Upper lobe of left lung (tissue), 6 donors: ENCODE measurements around the gene COQ4. TPM values are rescaled to one million over a fixed set of nuclear protein-coding genes. Genes with fewer than 3 reads are reported as not detected.

Experiments used
- ATAC-seq, 2 donors: fragments of 200-7000 bp; cut with Tn5 transposase; one replicate each; pipeline ENCODE4 v1.9.1; 2022; ENCODE audit warnings: mild to moderate bottlenecking in 2 of 2, moderate library complexity in 2 of 2; ENCODE audit not compliant: low FRiP score in 2 of 2
- DNase-seq, 2 donors: peaks; one replicate each; pipeline ENCODE4 v3.0.0-alpha.2; 2019 to 2020
- H3K27ac ChIP-seq, 4 donors: fragments of 200-600 bp; sonication (generic); one replicate each; pipeline ENCODE4 v1.5.1; 2016 to 2019
- H3K27me3 ChIP-seq, 4 donors: fragments of 200-600 bp; sonication (generic); one replicate each; pipeline ENCODE4 v1.5.1; 2017 to 2019
- H3K36me3 ChIP-seq, 4 donors: fragments of 200-600 bp; sonication (generic); one replicate each; pipeline ENCODE4 v1.5.1; 2016 to 2019
- H3K4me1 ChIP-seq, 4 donors: fragments of 200-600 bp; sonication (generic); one replicate each; pipeline ENCODE4 v1.5.1; 2018 to 2019
- H3K4me3 ChIP-seq, 4 donors: fragments of 200-600 bp; sonication (generic); one replicate each; pipeline ENCODE4 v1.5.1; 2017 to 2019; ENCODE audit warnings: mild to moderate bottlenecking in 2 of 4, moderate library complexity in 1 of 4
- H3K9me3 ChIP-seq, 4 donors: fragments of 200-600 bp; sonication (generic); one replicate each; pipeline ENCODE4 v1.5.1; 2018 to 2019
- CTCF ChIP-seq, 6 experiments: fragments of 450-650 bp in 4 of 6; fragments of 200-600 bp in 2 of 6; sonication (generic) in 2 of 6; IDR thresholded peaks; one replicate each; pipeline ENCODE4 v1.5.1; 2016 to 2019; ENCODE audit warnings: antibody characterized with exemption in 6 of 6
- EP300 ChIP-seq, 4 donors: sonication (generic); formaldehyde crosslinking; IDR thresholded peaks; one replicate each; pipeline ENCODE4 v1.5.1; 2017; ENCODE audit warnings: antibody characterized with exemption in 4 of 4, control low read depth in 2 of 4
- POLR2A ChIP-seq, 4 donors: fragments of 450-650 bp; IDR thresholded peaks; one replicate each; pipeline ENCODE4 v1.5.1; 2016 to 2017; ENCODE audit warnings: antibody characterized with exemption in 4 of 4, mild to moderate bottlenecking in 2 of 4
- POLR2AphosphoS5 ChIP-seq, 2 donors: sonication (generic); formaldehyde crosslinking; IDR thresholded peaks; one replicate each; pipeline ENCODE4 v1.5.1; 2017; ENCODE audit warnings: antibody characterized with exemption in 2 of 2
- WGBS, 2 donors: methylation state at CpG; one replicate each; pipeline ENCODE4 v1.1.5; 2017 to 2018; 5-methylcytosine and 5-hydroxymethylcytosine counted together
- total RNA-seq, 6 donors: library from RNA; depleted of rRNA in 4 of 6; stranded (reverse); fragments of >200 nt in 4 of 6; gene quantifications; one replicate each; pipeline versions ENCODE4 v1.1.0 to v1.2.1, GENCODE V29; 2016 to 2021
- donor health status: DM: no; HTN: no; CAD: no; lungs with moderate emphysema.
- donor health status: DM: no; HTN: yes; CAD: no; lungs with severe emphysema.

Gene COQ4
- total RNA-seq, 6 donors from 2014 or later = 36.1 to 83.8 (median 55.2) TPM

GRCh38 chr9:128286440-128286839 lies 36.2 kb upstream of the COQ4 start:
- Histone ChIP-seq H3K27ac (no peak overlapping the region), H3K27me3 (no peaks in the 10 kb centered on the region), H3K9me3 (no peaks in the 10 kb centered on the region), H3K36me3 (peaks cover 6 to 43% (median 24%) of the 10 kb centered on the region in 4 donors), H3K4me3 (no peak overlapping the region), H3K4me1 (no peaks in the 10 kb centered on the region)
- no peak for DNase-seq
- TF ChIP-seq CTCF (IDR thresholded peaks at IDR 0.05) = no peak
- TF ChIP-seq EP300 (IDR thresholded peaks at IDR 0.05) = no peak
- TF ChIP-seq POLR2AphosphoS5 (IDR thresholded peaks at IDR 0.05) = no peak
- no peak for TF ChIP-seq POLR2A (IDR thresholded peaks at IDR 0.05)
- 75 to 86% methylated on average over 6 of the region's 6 CpGs for WGBS, 2 donors
- ATAC-seq = no peak

GRCh38 chr9:128288273-128289004 lies 34.2 kb upstream of the COQ4 start:
- no peak for ATAC-seq
- Histone ChIP-seq H3K4me3 (no peak overlapping the region), H3K36me3 (peaks cover 6 to 43% (median 24%) of the 10 kb centered on the region in 4 donors), H3K27me3 (no peaks in the 10 kb centered on the region), H3K4me1 (no peaks in the 10 kb centered on the region), H3K27ac (no peak overlapping the region), H3K9me3 (no peaks in the 10 kb centered on the region)
- no peak for TF ChIP-seq POLR2AphosphoS5 (IDR thresholded peaks at IDR 0.05)
- TF ChIP-seq CTCF (IDR thresholded peaks at IDR 0.05) = no peak
- TF ChIP-seq EP300 (IDR thresholded peaks at IDR 0.05) = no peak
- TF ChIP-seq POLR2A (IDR thresholded peaks at IDR 0.05) = no peak
- WGBS, 2 donors = 85% methylated on average over 11 of the region's 11 CpGs
- peak in 1 of 2 donors; percentile 61 for DNase-seq

GRCh38 chr9:128292009-128292408 lies 30.6 kb upstream of the COQ4 start:
- H3K4me3 ChIP-seq = no peak overlapping the region
- H3K27me3 ChIP-seq = no peaks in the 10 kb centered on the region
- H3K9me3 ChIP-seq = no peaks in the 10 kb centered on the region
- no peak for TF ChIP-seq POLR2A (IDR thresholded peaks at IDR 0.05)
- DNase-seq = no peak
- 98 to 100% methylated on average over 3 of the region's 3 CpGs for WGBS, 2 donors
- peaks cover 0 to 7% (median 6%) of the 10 kb centered on the region in 4 donors for H3K4me1 ChIP-seq
- no peak for ATAC-seq
- H3K36me3 ChIP-seq = peaks cover 0 to 26% (median 9%) of the 10 kb centered on the region in 4 donors
- H3K27ac ChIP-seq = no peak overlapping the region

- Histone ChIP-seq H3K4me1 (peaks cover 0 to 7% (median 6%) of the 10 kb centered on the region in 4 donors), H3K4me3 (no peak overlapping the region), H3K27ac (no peak overlapping the region), H3K36me3 (peaks cover 0 to 16% (median 6%) of the 10 kb centered on the region in 4 donors), H3K27me3 (no peaks in the 10 kb centered on the region), H3K9me3 (no peaks in the 10 kb centered on the region)
- WGBS, 2 donors = 85 to 86% methylated on average over 4 of the region's 4 CpGs
- no peak for TF ChIP-seq EP300 (IDR thresholded peaks at IDR 0.05)
- TF ChIP-seq CTCF (IDR thresholded peaks at IDR 0.05) = no peak
- no peak for TF ChIP-seq POLR2A (IDR thresholded peaks at IDR 0.05)
- TF ChIP-seq POLR2AphosphoS5 (IDR thresholded peaks at IDR 0.05) = no peak
- DNase-seq (no peak), ATAC-seq (no peak)
Observed at GRCh38 chr9:128293091-128293490, 29.5 kb upstream of the COQ4 start.

GRCh38 chr9:128294142-128294541 lies 28.5 kb upstream of the COQ4 start:
- no peak for DNase-seq
- 95 to 98% methylated on average over 4 of the region's 4 CpGs for WGBS, 2 donors
- Histone ChIP-seq H3K4me3 (no peak overlapping the region), H3K27me3 (no peaks in the 10 kb centered on the region), H3K27ac (no peak overlapping the region), H3K9me3 (no peaks in the 10 kb centered on the region), H3K4me1 (peaks cover 0 to 7% (median 6%) of the 10 kb centered on the region in 4 donors), H3K36me3 (peaks cover 0 to 5% (median under 1%) of the 10 kb centered on the region in 4 donors)
- ATAC-seq = no peak
- TF ChIP-seq POLR2A (IDR thresholded peaks at IDR 0.05) (no peak), POLR2AphosphoS5 (IDR thresholded peaks at IDR 0.05) (no peak), EP300 (IDR thresholded peaks at IDR 0.05) (no peak), CTCF (IDR thresholded peaks at IDR 0.05) (no peak)
